Activated CD4-positive, alpha-beta memory T cell treated with anti-CD3 and anti-CD28 coated beads, Interleukin-2, amount 10 ng/mL, durations not matched to agents 7 days and 5 days (primary cell): ENCODE measurements around the gene MED12L. TPM values are rescaled to one million over a fixed set of nuclear protein-coding genes. Genes with fewer than 3 reads are reported as not detected.
"Not testable (repeated sequence)": the region's sequence is repeated elsewhere in the genome, so short reads cannot be mapped to it uniquely, and the experiment has no call there.

Source experiments
- CTCF ChIA-PET: fragments of 350-600 bp; sonication (Branson Sonifier 250); formaldehyde crosslinking; loops from one replicate; lab custom pipeline; 2021; ENCODE audit warnings: antibody characterized with exemption, inconsistent platforms; lab: Charles Lee
- POLR2A ChIA-PET: fragments of 350-600 bp; sonication (Branson Sonifier 250); formaldehyde crosslinking; loops from one replicate; lab custom pipeline; 2021; ENCODE audit warnings: antibody characterized with exemption; lab: Charles Lee
- DNase-seq: peaks from one replicate; pipeline ENCODE4 v3.0.0-alpha.2; 2020
- H3K27ac Mint-ChIP-seq: one replicate; pipeline ENCODE4 v1.8.0; 2021; ENCODE audit warnings: mild to moderate bottlenecking, mixed read lengths
- H3K27me3 Mint-ChIP-seq: one replicate; pipeline ENCODE4 v1.8.0; 2021; ENCODE audit warnings: mixed read lengths
- H3K36me3 Mint-ChIP-seq: one replicate; pipeline ENCODE4 v1.8.0; 2021; ENCODE audit warnings: low read depth, mixed read lengths
- H3K4me1 Mint-ChIP-seq: one replicate; pipeline ENCODE4 v1.8.0; 2021; ENCODE audit warnings: mixed read lengths
- H3K4me3 Mint-ChIP-seq: one replicate; pipeline ENCODE4 v1.8.0; 2021; ENCODE audit warnings: mild to moderate bottlenecking, mixed read lengths
- H3K9me3 Mint-ChIP-seq: one replicate; pipeline ENCODE4 v1.8.0; 2021; ENCODE audit warnings: mixed read lengths
- total RNA-seq, 2 experiments: library from RNA; stranded (reverse); gene quantifications; one replicate each; pipeline ENCODE4 v1.2.3, GENCODE V29; 2021

MED12L gene
- total RNA-seq, 2 experiments from 2014 or later, result 1.6 TPM

DNA sequence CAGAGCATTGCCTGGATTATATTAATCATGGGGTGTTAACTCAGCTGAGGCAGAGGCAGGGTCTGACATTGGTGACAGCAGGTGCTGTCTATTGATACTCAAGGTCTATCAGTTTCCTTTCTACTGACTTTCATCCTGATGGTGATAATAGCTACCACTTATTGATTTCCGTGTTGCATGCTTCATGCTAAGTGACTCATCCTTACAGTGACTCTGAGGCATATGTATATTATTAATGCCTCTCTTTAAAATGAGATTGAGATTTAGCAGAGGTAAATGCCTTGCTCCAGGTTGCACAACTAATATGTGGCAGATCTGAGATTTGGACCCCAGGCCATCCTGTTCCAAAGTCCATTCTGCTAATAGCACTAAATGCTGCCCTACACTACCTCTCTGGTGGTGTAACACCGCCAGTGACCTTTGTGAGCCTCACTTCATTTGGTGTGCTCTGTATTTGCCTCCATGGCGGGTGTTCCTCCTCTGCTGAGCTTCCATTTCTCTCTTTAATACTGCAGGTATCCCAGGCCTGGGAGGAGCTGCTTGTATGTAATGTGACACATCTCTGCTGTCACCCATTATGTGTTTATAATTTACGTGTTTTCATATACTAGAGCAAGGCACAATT lies 67.1 kb downstream of the MED12L start:
- no peak overlapping the region for H3K27ac Mint-ChIP-seq
- no peak overlapping the region for H3K4me3 Mint-ChIP-seq
- no peaks in the 10 kb centered on the region for H3K9me3 Mint-ChIP-seq
- H3K36me3 Mint-ChIP-seq, result no peaks in the 10 kb centered on the region
- DNase-seq, result no peak
- ChIA-PET POLR2A (no interaction called here), CTCF (interaction anchor here (0.6 to 2.3 kb wide), 6 partner anchors 11 to 175 kb away, joined by 3 to 7 read pairs (median 4); no protein-coding TSS in a partner anchor)
- no peaks in the 10 kb centered on the region for H3K4me1 Mint-ChIP-seq
- no peaks in the 10 kb centered on the region for H3K27me3 Mint-ChIP-seq

- CTCF ChIA-PET, result interaction anchor here (2.3 kb wide), 1 partner anchor 73 kb away, joined by 7 read pairs; no protein-coding TSS in a partner anchor
These were observed 69.1 kb downstream of the MED12L start for GRCh38 chr3:151154566-151154965.

GRCh38 chr3:151155409-151156128 lies 70.1 kb downstream of the MED12L start:
- ChIA-PET CTCF (interaction anchor here (0.7 to 2.0 kb wide), 13 partner anchors 8 to 683 kb away, joined by 3 to 11 read pairs (median 4); no protein-coding TSS in a partner anchor), POLR2A (no interaction called here)
- DNase-seq, result no peak
- Mint-ChIP-seq H3K9me3 (no peaks in the 10 kb centered on the region), H3K27ac (no peak overlapping the region), H3K36me3 (no peaks in the 10 kb centered on the region), H3K4me1 (no peaks in the 10 kb centered on the region), H3K4me3 (no peak overlapping the region), H3K27me3 (no peaks in the 10 kb centered on the region)

More at GRCh38 chr3:151154566-151154965, 69.1 kb downstream of the MED12L start:
- no peaks in the 10 kb centered on the region for H3K4me1 Mint-ChIP-seq
- H3K9me3 Mint-ChIP-seq, result no peaks in the 10 kb centered on the region
- no peak overlapping the region for H3K4me3 Mint-ChIP-seq
- no peak for DNase-seq
- H3K27ac Mint-ChIP-seq, result no peak overlapping the region
- H3K27me3 Mint-ChIP-seq, result no peaks in the 10 kb centered on the region
- POLR2A ChIA-PET, result no interaction called here
- no peaks in the 10 kb centered on the region for H3K36me3 Mint-ChIP-seq

GRCh38 chr3:151156618-151157216 lies 71.3 kb downstream of the MED12L start:
- no peaks in the 10 kb centered on the region for H3K9me3 Mint-ChIP-seq
- no peak overlapping the region for H3K27ac Mint-ChIP-seq
- H3K36me3 Mint-ChIP-seq, result no peaks in the 10 kb centered on the region
- no peak overlapping the region for H3K4me3 Mint-ChIP-seq
- ChIA-PET POLR2A (interaction anchor here (1.1 kb wide), 1 partner anchor 43 kb away, joined by 4 read pairs; no protein-coding TSS in a partner anchor), CTCF (interaction anchor here (0.7 to 2.0 kb wide), 18 partner anchors 9 to 682 kb away, joined by 3 to 11 read pairs (median 4); partner anchors contain the start of gene GPR171)
- no peaks in the 10 kb centered on the region for H3K4me1 Mint-ChIP-seq
- peaks cover under 1% of the 10 kb centered on the region for H3K27me3 Mint-ChIP-seq
- peak; percentile 21 for DNase-seq

DNA sequence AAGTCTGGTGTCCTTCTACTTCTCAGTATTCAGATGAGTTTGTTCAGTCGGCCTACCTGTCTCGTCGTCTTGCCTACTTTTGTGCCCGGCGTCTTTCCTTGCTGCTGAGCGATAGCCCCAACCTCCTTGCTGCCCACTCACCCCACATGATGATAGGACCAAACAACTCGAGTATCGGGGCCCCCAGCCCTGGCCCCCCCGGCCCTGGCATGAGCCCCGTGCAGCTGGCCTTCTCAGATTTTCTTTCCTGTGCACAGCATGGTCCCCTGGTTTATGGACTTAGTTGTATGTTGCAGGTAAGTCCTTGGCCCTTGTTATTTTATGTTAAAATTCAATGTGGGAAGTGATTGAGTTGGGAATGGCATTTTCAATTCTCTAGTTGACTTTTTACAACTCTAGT lies 74.3 kb downstream of the MED12L start:
- Mint-ChIP-seq H3K4me3 (no peak overlapping the region), H3K36me3 (no peaks in the 10 kb centered on the region), H3K4me1 (no peaks in the 10 kb centered on the region), H3K27me3 (peaks cover 1% of the 10 kb centered on the region), H3K9me3 (no peaks in the 10 kb centered on the region), H3K27ac (no peak overlapping the region)
- POLR2A ChIA-PET, result no interaction called here
- CTCF ChIA-PET, result interaction anchor here (0.5 to 1.3 kb wide), 3 partner anchors 9 to 258 kb away, joined by 3 to 4 read pairs (median 3); no protein-coding TSS in a partner anchor
- DNase-seq, result no peak

DNA sequence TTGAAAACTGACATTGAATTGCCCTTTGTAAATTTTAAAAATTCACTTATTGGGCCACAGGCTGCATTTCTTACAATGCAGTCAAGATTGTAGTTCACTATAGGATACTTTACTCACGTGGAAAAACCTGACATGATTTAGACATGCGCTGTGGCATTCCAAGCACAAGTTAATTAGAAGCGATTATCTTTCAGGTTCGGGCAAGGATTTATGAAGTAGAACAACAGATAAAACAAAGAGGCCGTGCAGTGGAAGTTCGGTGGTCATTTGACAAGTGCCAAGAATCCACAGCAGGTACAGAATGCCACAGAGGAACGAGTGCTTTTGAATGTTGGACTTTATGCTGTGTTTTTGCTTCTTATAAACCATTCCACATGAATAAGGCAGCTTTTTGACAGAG lies 79.8 kb downstream of the MED12L start:
- peaks cover 1% of the 10 kb centered on the region for H3K27me3 Mint-ChIP-seq
- no peak for DNase-seq
- CTCF ChIA-PET, result no interaction called here
- H3K4me1 Mint-ChIP-seq, result peaks cover 19% of the 10 kb centered on the region
- no peaks in the 10 kb centered on the region for H3K9me3 Mint-ChIP-seq
- POLR2A ChIA-PET, result no interaction called here
- no peaks in the 10 kb centered on the region for H3K36me3 Mint-ChIP-seq
- no peak overlapping the region for H3K4me3 Mint-ChIP-seq
- H3K27ac Mint-ChIP-seq, result no peak overlapping the region

DNA sequence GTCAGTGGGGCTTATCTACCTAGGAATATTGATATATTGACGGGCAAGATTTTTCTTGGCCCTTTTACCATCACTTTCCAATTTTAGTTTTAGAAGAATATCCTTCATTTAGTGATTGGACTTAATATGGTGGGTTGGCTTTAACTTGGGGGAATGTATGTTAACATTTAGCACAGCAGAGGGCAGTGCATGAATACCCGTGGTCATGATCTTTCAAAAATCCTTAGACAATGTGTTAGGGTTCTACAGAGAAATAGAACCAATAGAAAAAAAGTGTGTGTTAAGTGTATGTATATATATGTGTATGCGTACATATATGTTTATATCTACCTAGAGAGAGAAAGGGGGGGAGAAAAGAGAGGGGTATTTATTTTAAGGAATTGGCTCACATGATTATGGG lies 80.7 kb downstream of the MED12L start:
- POLR2A ChIA-PET, result no interaction called here
- H3K36me3 Mint-ChIP-seq, result no peaks in the 10 kb centered on the region
- H3K4me1 Mint-ChIP-seq, result peaks cover 28% of the 10 kb centered on the region
- no peak overlapping the region for H3K4me3 Mint-ChIP-seq
- CTCF ChIA-PET, result interaction anchor here (6.8 kb wide), 1 partner anchor 60 kb away, joined by 89 read pairs; no protein-coding TSS in a partner anchor
- no peaks in the 10 kb centered on the region for H3K9me3 Mint-ChIP-seq
- no peak for DNase-seq
- peaks cover 1% of the 10 kb centered on the region for H3K27me3 Mint-ChIP-seq
- H3K27ac Mint-ChIP-seq, result no peak overlapping the region

DNA sequence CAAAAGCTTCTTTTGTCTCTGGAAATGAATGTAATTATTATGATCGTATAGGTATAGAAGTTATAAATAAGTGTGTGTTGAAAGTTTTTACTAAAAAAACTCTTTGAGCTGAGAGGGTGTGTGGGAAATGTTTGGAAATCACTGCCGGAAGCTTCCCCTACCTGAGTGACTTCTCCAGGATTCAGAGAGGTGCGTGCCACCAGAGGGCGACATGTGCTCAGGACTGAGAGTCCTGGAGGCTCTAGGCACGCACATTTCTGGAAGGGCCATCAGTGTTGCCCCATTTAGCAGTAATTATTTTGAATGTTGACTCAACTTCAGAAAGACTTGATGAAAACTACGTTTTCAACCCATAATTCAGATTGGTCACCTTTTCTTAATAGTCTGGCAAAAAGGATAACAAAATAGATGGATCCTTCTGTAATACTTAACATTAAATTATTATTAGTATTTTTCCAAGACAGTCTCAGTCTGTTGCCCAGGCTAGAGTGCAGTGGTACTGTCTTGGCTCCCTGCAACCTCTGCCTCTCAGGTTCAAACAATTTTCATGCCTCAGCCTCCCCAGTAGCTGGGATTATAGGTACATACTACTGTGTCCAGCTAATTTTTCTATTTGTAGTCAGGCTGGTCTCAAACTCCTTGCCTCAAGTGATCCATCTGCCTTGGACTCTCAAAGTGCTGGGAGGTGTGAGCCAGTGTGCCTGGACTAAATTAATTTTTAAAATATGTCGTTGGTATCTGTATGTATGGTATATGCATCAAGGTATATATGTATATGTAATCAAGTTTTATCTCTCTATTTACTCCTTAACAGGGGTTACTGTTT lies 83.0 kb downstream of the MED12L start:
- H3K9me3 Mint-ChIP-seq, result no peaks in the 10 kb centered on the region
- no peaks in the 10 kb centered on the region for H3K36me3 Mint-ChIP-seq
- CTCF ChIA-PET, result interaction anchor here (0.5 to 7.5 kb wide), 45 partner anchors 8 to 670 kb away, joined by 3 to 112 read pairs (median 5); partner anchors contain the start of genes GPR171, MED12L and P2RY14
- H3K4me3 Mint-ChIP-seq, result no peak overlapping the region
- DNase-seq, result peak; percentile 86
- H3K27ac Mint-ChIP-seq, result no peak overlapping the region
- POLR2A ChIA-PET, result interaction anchor here (1.2 to 2.9 kb wide), 7 partner anchors 14 to 116 kb away, joined by 3 to 14 read pairs (median 5); partner anchors contain the start of gene GPR171
- no peaks in the 10 kb centered on the region for H3K27me3 Mint-ChIP-seq
- peaks cover 48% of the 10 kb centered on the region for H3K4me1 Mint-ChIP-seq

DNA sequence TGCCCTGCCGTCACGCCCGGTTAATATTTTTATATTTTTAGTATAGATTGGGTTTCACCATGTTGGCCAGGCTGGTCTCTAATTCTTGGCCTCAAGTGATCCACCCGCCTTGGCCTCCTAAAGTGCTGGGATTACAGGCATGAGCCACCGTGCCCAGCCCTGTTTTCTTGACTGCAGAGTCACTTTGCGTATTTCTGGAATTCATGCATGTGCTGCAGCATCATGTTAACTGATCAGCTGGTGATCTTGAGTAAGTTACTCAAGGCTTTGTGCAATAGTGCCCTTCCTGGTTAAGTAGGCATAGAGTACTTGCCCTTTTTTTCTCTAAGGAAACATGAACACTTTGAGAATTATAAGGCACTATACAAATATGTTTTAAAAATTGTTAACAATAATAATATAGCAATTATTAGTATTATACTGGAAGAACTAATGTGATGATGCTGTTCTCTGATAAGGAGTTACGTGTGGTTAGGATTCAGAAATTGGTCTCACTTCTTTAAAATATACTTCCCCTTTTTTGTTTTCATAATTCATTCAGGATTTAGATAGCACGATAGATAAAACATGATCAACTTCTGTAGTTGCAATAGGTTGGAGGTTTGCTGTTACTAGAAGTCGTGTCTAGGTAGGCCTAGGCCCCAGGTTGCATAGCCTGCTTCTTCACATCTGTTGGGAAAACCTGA lies 83.9 kb downstream of the MED12L start:
- peaks cover 51% of the 10 kb centered on the region for H3K4me1 Mint-ChIP-seq

DNA sequence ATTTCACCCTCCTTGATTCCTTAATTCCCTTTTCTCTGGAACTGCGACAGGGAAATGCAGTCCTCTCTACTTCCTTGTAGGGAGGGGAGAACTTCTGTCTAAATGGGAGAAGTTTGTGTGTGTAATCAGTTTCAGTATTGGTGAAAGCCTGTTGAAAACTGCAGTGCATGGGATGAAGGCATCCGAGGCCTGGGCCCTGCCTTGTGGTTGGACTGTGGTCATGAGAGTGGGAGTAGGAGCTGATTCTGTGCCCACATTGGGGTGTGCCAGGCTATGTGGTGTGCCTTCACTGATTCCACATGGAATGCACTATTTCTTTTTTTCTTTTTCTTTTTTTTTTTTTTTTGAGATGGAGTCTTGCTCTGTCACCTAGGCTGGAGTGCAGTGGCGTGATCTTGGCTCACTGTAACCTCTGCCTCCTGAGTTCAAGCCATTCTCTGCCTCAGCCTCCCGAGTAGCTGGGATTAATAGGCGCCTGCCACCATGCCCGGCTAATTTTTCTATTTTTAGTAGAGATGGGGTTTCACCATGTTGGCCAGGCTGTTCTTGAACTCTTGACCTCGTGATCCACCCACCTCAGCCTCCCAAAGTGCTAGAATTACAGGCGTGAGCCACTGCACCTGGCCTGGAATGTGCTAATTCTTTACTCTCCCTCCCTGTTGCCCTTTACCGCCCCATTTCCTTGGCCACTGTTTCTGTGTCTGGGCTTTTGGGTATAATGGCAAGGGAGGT lies 84.7 kb downstream of the MED12L start:
- H3K27ac Mint-ChIP-seq, result peak overlapping the region; percentile 83
- H3K4me3 Mint-ChIP-seq, H3K36me3 Mint-ChIP-seq, H3K9me3 Mint-ChIP-seq, H3K27me3 Mint-ChIP-seq: not testable (repeated sequence)
- peak; percentile 40 for DNase-seq
- POLR2A ChIA-PET, result interaction anchor here (0.8 to 4.4 kb wide), 9 partner anchors 13 to 114 kb away, joined by 3 to 73 read pairs (median 6); partner anchors contain the start of gene GPR171
- CTCF ChIA-PET, result interaction anchor here (1.0 to 7.5 kb wide), 8 partner anchors 13 to 116 kb away, joined by 3 to 89 read pairs (median 18); partner anchors contain the start of gene GPR171
- peaks cover 52% of the 10 kb centered on the region for H3K4me1 Mint-ChIP-seq

More for the DNA sequence above, 83.9 kb downstream of the MED12L start:
- no peak overlapping the region for H3K4me3 Mint-ChIP-seq
- ChIA-PET POLR2A (interaction anchor here (1.3 to 4.4 kb wide), 7 partner anchors 13 to 57 kb away, joined by 3 to 73 read pairs (median 11); partner anchors contain the start of gene GPR171), CTCF (interaction anchor here (0.7 to 7.5 kb wide), 18 partner anchors 9 to 669 kb away, joined by 3 to 112 read pairs (median 10); partner anchors contain the start of genes GPR171 and P2RY14)
- H3K9me3 Mint-ChIP-seq, result no peaks in the 10 kb centered on the region
- H3K27ac Mint-ChIP-seq, result peak overlapping the region; percentile 83
- H3K27me3 Mint-ChIP-seq, result no peaks in the 10 kb centered on the region
- DNase-seq, result no peak
- no peaks in the 10 kb centered on the region for H3K36me3 Mint-ChIP-seq
